ENCODE data around the gene TIMP2. TPM values are rescaled to one million over a fixed set of nuclear protein-coding genes. Genes with fewer than 3 reads are reported as not detected.

The TIMP2 gene
- total RNA-seq, 1 donor from 2014 or later: 535 TPM

DNA sequence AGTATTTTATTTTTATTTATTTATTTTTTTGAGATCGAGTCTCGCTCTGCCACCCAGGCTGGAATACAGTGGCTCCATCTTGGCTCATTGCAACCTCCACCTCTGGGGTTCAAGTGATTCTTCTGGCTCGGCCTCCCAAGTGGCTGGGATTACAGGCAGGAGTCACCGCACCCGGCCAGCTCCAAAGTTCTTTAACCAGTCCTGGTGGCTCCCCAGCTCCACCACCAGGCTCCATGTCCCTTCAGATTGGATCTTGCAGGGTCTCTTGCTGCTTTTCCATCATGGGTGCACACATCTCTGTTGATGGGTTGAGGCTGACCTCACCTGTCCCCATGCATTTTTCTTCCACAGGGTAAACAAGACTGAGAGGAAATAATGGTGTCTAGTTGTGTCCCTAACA, 76.2 kb downstream of the TIMP2 start:
- peaks cover 6% of the 10 kb centered on the region for H3K36me3 Mint-ChIP-seq (ENCODE audit: low read depth)
- TF ChIP-seq, protein P1, sequence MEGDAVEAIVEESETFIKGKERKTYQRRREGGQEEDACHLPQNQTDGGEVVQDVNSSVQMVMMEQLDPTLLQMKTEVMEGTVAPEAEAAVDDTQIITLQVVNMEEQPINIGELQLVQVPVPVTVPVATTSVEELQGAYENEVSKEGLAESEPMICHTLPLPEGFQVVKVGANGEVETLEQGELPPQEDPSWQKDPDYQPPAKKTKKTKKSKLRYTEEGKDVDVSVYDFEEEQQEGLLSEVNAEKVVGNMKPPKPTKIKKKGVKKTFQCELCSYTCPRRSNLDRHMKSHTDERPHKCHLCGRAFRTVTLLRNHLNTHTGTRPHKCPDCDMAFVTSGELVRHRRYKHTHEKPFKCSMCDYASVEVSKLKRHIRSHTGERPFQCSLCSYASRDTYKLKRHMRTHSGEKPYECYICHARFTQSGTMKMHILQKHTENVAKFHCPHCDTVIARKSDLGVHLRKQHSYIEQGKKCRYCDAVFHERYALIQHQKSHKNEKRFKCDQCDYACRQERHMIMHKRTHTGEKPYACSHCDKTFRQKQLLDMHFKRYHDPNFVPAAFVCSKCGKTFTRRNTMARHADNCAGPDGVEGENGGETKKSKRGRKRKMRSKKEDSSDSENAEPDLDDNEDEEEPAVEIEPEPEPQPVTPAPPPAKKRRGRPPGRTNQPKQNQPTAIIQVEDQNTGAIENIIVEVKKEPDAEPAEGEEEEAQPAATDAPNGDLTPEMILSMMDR (IDR thresholded peaks at IDR 0.05): no peak
- H3K27ac Mint-ChIP-seq (ENCODE audit: unreplicated experiment): no peak overlapping the region
- no peak overlapping the region for H3K4me3 Mint-ChIP-seq (ENCODE audit: unreplicated experiment)
- peaks cover 2% of the 10 kb centered on the region for H3K4me1 Mint-ChIP-seq (ENCODE audit: low read depth)
- no peaks in the 10 kb centered on the region for H3K27me3 Mint-ChIP-seq (ENCODE audit: low read depth)
- no peaks in the 10 kb centered on the region for H3K9me3 Mint-ChIP-seq (ENCODE audit: low read depth)
- DNase-seq (ENCODE audit: low spot score): no peak

DNA sequence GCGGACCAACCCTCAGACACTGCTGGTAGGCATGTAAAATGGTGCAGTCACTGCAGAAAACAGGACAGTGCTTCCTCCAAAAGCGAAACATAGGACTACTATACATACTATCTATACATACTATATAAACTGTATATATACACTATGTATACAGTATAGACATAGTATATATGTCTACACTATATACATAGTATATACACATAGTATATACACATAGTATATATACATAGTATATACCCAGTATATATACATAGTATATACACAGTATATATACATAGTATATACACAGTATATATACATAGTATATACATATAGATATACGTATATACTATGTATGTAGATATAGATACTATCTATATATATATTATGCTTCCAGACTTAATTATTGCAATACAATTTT, 78.1 kb downstream of the TIMP2 start:
- Mint-ChIP-seq H3K4me1 (ENCODE audit: low read depth) (peaks cover 6% of the 10 kb centered on the region), H3K27ac (ENCODE audit: unreplicated experiment) (no peak overlapping the region), H3K27me3 (ENCODE audit: low read depth) (no peaks in the 10 kb centered on the region), H3K4me3 (ENCODE audit: unreplicated experiment) (no peak overlapping the region), H3K9me3 (ENCODE audit: low read depth) (no peaks in the 10 kb centered on the region), H3K36me3 (ENCODE audit: low read depth) (peaks cover under 1% of the 10 kb centered on the region)
- DNase-seq (ENCODE audit: low spot score): no peak
- TF ChIP-seq, protein P1 (IDR thresholded peaks at IDR 0.05): no peak

DNA sequence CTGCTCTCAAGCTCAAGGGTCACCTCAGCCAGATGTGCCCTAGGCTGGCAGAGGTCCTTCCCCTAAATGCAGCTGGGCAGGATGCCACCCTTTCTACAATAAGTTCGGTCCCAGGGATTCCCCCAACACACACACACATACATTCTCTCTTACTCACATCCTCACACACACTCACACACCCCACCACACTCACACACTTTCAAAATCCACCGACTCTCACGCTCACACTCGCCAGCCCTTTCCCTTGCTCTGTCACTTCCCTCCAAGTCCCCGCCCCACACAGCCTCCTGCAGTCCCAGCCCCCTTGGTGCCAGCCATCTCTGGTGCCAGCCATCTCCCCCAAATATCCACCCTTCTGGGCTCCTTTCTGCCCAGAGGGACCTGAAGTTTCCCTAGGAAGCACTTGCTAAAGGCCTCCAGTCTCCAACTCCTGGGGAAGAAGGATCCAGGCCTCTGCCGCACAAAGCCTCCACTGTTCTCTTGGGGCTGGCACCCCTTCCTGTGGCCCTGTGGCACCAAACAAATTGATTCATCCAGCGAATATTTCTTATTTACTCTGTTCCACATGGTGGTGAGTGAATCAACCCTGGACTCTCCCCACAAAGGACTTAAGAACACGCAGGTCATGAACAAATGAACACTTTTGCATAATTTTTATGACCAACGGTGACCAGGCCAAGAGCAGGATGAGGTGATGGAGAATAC, 80.7 kb downstream of the TIMP2 start:
- Mint-ChIP-seq H3K4me3 (ENCODE audit: unreplicated experiment) (no peak overlapping the region), H3K27ac (ENCODE audit: unreplicated experiment) (no peak overlapping the region), H3K4me1 (ENCODE audit: low read depth) (peaks cover 15% of the 10 kb centered on the region), H3K36me3 (ENCODE audit: low read depth) (no peaks in the 10 kb centered on the region), H3K9me3 (ENCODE audit: low read depth) (no peaks in the 10 kb centered on the region), H3K27me3 (ENCODE audit: low read depth) (no peaks in the 10 kb centered on the region)
- DNase-seq (ENCODE audit: low spot score): no peak
- TF ChIP-seq, protein P1 (IDR thresholded peaks at IDR 0.05): no peak

DNA sequence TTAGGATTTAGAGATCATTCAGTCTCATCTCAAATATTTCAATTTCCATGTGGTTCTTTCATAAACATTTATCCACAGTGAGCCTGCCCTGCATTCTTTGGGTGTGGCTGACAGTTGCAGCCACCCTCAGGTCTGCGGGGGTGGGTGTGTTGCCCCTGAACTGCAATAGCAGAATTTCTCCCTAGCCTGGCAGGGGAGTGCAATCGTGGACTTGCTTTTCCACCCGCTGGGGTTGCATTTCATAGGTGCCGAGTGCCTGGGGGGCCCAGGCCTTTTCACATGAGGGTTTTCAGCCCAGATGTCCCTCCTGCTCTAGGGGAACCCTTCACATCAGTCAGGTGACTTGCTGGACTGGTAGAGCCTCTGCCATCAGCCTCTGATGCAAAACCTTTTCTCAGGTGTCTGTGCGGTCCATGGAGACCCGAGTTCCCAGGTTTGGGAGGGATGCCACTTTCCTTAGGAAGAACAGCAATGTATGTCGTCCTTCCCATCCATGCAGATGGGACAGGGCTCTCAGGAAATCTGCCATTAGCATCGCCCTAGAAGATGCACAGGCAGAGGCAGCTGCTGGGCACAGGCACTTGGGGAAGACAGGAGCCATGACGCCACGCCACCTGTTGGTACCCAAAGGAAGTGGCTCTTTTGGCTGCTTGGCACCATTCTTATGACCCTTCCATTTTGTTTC, 82.2 kb downstream of the TIMP2 start:
- DNase-seq (ENCODE audit: low spot score): no peak
- peak overlapping the region; percentile 59 for H3K27ac Mint-ChIP-seq (ENCODE audit: unreplicated experiment)
- no peaks in the 10 kb centered on the region for H3K36me3 Mint-ChIP-seq (ENCODE audit: low read depth)
- TF ChIP-seq, protein P1 (IDR thresholded peaks at IDR 0.05): peak; percentile 74
- H3K9me3 Mint-ChIP-seq (ENCODE audit: low read depth): no peaks in the 10 kb centered on the region
- no peak overlapping the region for H3K4me3 Mint-ChIP-seq (ENCODE audit: unreplicated experiment)
- H3K4me1 Mint-ChIP-seq (ENCODE audit: low read depth): peaks cover 27% of the 10 kb centered on the region
- H3K27me3 Mint-ChIP-seq (ENCODE audit: low read depth): no peaks in the 10 kb centered on the region

DNA sequence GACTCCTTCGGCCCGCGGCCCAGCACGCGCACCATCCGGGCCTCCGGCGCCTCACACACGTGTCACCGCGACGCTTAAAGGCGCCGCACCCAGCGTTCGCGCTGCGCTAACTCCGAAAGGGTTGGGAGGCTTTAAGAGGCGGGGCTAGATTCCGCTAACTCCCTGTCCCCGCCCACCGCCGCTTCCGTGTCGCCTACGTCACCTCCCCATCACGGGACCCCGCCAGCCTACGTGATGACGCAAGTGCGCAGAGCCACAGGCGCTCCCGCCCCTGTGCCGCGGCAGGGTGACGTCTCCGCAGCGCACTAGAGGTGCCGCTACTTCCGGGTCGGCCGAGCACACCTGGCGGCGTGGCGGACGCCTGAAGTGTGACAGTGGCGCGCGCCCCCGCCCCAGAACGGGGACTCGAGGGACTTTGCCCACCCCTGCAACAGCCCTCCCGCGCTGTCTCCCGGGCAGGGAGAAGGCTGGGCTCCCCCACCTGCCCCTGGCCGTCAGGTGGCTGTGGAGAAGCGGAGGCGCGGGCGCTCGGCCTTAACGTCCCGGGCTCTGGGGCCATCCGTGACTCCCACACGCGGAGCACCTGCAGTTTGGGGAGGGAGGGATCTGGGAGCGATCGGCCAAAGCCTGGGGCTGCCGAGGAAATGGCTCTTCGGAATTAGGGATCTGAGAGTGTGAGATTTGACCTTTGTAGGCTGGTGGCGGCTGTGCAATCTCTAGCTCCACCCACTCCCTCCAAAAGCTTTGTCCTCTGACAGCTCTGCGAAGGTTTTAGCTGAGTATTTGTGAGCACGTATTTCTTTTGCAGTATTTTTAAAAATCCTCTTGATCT, 84.2 kb downstream of the TIMP2 start, which contains the start of gene USP36:
USP36 (minus strand) TSS at position 35 of the 832 bp plus-strand sequence. CDS start 4,451 bp downstream, outside the sequence.
- TF ChIP-seq, protein P1 (IDR thresholded peaks at IDR 0.05): no peak
- DNase-seq (ENCODE audit: low spot score): peak; percentile 100
- peak within 1 kb of the TSS; percentile 86 for H3K4me3 Mint-ChIP-seq (ENCODE audit: unreplicated experiment)
- no peaks in the 10 kb centered on the region for H3K9me3 Mint-ChIP-seq (ENCODE audit: low read depth)
- H3K4me1 Mint-ChIP-seq (ENCODE audit: low read depth): peaks cover 35% of the 10 kb centered on the region
- peaks cover 11% of the 10 kb centered on the region for H3K36me3 Mint-ChIP-seq (ENCODE audit: low read depth)
- H3K27ac Mint-ChIP-seq (ENCODE audit: unreplicated experiment): peak within 1 kb of the TSS; percentile 95
- no peaks in the 10 kb centered on the region for H3K27me3 Mint-ChIP-seq (ENCODE audit: low read depth)
